CD8-positive, alpha-beta memory T cell (primary cell): Measurements from ENCODE around the gene TTC28. TPM values are rescaled to one million over a fixed set of nuclear protein-coding genes. Genes with fewer than 3 reads are reported as not detected.

Experiments used
- CTCF ChIA-PET: fragments of 350-600 bp; sonication (Branson Sonifier 250); formaldehyde crosslinking; loops from one replicate; lab custom pipeline; 2021; ENCODE audit warnings: antibody characterized with exemption; lab: Charles Lee
- POLR2A ChIA-PET: fragments of 350-600 bp; sonication (Branson Sonifier 250); formaldehyde crosslinking; loops from one replicate; lab custom pipeline; 2021; ENCODE audit warnings: antibody characterized with exemption; lab: Charles Lee
- DNase-seq, 5 donors: peaks; one replicate each; pipeline versions ENCODE4 v3.0.0 to v3.0.0-alpha.2; 2020 to 2022; ENCODE audit warnings: mixed read lengths in 1 of 5
- H3K27ac ChIP-seq: one replicate; pipeline ENCODE4 v1.7.0; 2013; ENCODE audit warnings: low read depth, mild to moderate bottlenecking, low read length, moderate library complexity
- H3K27me3 ChIP-seq: 2 replicates; pipeline ENCODE4 v1.7.0; 2013; ENCODE audit warnings: low read length, mild to moderate bottlenecking; ENCODE audit not compliant: insufficient read depth, poor library complexity, severe bottlenecking
- H3K36me3 ChIP-seq: 2 replicates; pipeline ENCODE4 v1.7.0; 2013; ENCODE audit warnings: mild to moderate bottlenecking, low read length, moderate library complexity; ENCODE audit not compliant: insufficient read depth
- H3K4me1 ChIP-seq: 2 replicates; pipeline ENCODE4 v1.7.0; 2013; ENCODE audit warnings: mild to moderate bottlenecking, low read length, moderate library complexity; ENCODE audit not compliant: insufficient read depth
- H3K4me3 ChIP-seq: 2 replicates; pipeline ENCODE4 v1.7.0; 2013; ENCODE audit warnings: mild to moderate bottlenecking, low read length
- H3K9me3 ChIP-seq: 2 replicates; pipeline ENCODE4 v1.7.0; 2013; ENCODE audit warnings: mild to moderate bottlenecking, low read length
- H3K27ac Mint-ChIP-seq, 8 donors: one replicate each; pipeline ENCODE4 v1.8.0; 2020 to 2021; ENCODE audit warnings: mixed read lengths in 8 of 8, mild to moderate bottlenecking in 6 of 8, inconsistent platforms in 3 of 8, moderate library complexity in 3 of 8
- H3K27me3 Mint-ChIP-seq, 2 donors: one replicate each; pipeline ENCODE4 v1.8.0; 2020 to 2021; ENCODE audit warnings: mixed read lengths in 2 of 2, mild to moderate bottlenecking in 1 of 2, moderate library complexity in 1 of 2
- H3K36me3 Mint-ChIP-seq, 3 donors: one replicate each; pipeline ENCODE4 v1.8.0; 2020 to 2021; ENCODE audit warnings: mixed read lengths in 3 of 3, inconsistent platforms in 1 of 3, mild to moderate bottlenecking in 1 of 3
- H3K4me1 Mint-ChIP-seq, 3 donors: one replicate each; pipeline ENCODE4 v1.8.0; 2020 to 2021; ENCODE audit warnings: mixed read lengths in 3 of 3, inconsistent platforms in 1 of 3, mild to moderate bottlenecking in 1 of 3
- H3K4me3 Mint-ChIP-seq, 7 donors: one replicate each; pipeline ENCODE4 v1.8.0; 2020 to 2021; ENCODE audit warnings: mixed read lengths in 7 of 7, mild to moderate bottlenecking in 6 of 7, moderate library complexity in 4 of 7, inconsistent platforms in 2 of 7
- H3K9me3 Mint-ChIP-seq, 5 donors: one replicate each; pipeline ENCODE4 v1.8.0; 2020 to 2022; ENCODE audit warnings: mixed read lengths in 5 of 5, mild to moderate bottlenecking in 3 of 5, moderate library complexity in 2 of 5, inconsistent platforms in 1 of 5
- polyA plus RNA-seq: library from polyadenylated mRNA; unstranded; fragments of 300-500 nt; fragmentation: Illumina TruSeq; gene quantifications from one replicate; pipeline ENCODE4 v1.2.3, GENCODE V29; 2021
- total RNA-seq, 2 experiments: library from RNA; stranded (reverse); gene quantifications; one replicate each; pipeline ENCODE4 v1.2.3, GENCODE V29; 2021

Gene TTC28
- total and polyA plus RNA-seq, 3 experiments from 2014 or later, result 0.24 to 0.60 (median 0.51) TPM

- Histone ChIP-seq H3K36me3 (no peaks in the 10 kb centered on the region), H3K27ac (no peak overlapping the region), H3K4me1 (no peaks in the 10 kb centered on the region), H3K4me3 (no peak overlapping the region), H3K9me3 (no peaks in the 10 kb centered on the region), H3K27me3 (no peaks in the 10 kb centered on the region)
- DNase-seq, result no peak
- Mint-ChIP-seq H3K4me3 (no peak overlapping the region), H3K4me1 (no peaks in the 10 kb centered on the region), H3K27me3 (peaks cover 6 to 26% of the 10 kb centered on the region in 2 donors), H3K27ac (no peak overlapping the region), H3K36me3 (no peaks in the 10 kb centered on the region), H3K9me3 (no peaks in the 10 kb centered on the region)
- ChIA-PET CTCF (no interaction called here), POLR2A (no interaction called here)
These were observed 441.9 kb downstream of the TTC28 start for GRCh38 chr22:28237783-28238182.

DNA sequence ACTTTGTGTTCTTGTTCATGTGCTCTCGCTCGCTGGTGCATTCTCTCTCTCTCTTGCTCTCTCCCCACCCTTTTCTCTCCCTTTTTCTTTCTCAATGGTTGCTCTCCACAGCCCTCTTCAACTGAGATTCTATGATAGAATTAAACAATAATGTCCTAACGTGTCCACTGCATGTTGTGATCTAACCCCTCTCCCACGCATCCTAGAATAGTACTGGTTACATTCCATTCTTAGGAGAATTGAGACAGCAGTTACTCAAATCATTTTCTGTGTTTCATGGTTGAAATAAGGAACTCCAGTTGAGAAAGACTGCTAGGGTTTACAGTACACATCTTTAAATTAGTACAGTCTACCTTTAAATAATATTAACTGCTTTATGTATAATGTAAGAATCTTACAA is 442.5 kb downstream of the TTC28 start:
- no peak overlapping the region for H3K4me3 Mint-ChIP-seq
- Histone ChIP-seq H3K27ac (no peak overlapping the region), H3K9me3 (no peaks in the 10 kb centered on the region), H3K4me3 (no peak overlapping the region), H3K4me1 (no peaks in the 10 kb centered on the region), H3K36me3 (no peaks in the 10 kb centered on the region), H3K27me3 (no peaks in the 10 kb centered on the region)
- H3K4me1 Mint-ChIP-seq, result no peaks in the 10 kb centered on the region
- ChIA-PET POLR2A (no interaction called here), CTCF (no interaction called here)
- H3K27ac Mint-ChIP-seq, result no peak overlapping the region
- H3K36me3 Mint-ChIP-seq, result no peaks in the 10 kb centered on the region
- peaks cover 6 to 29% of the 10 kb centered on the region in 2 donors for H3K27me3 Mint-ChIP-seq
- H3K9me3 Mint-ChIP-seq, result no peaks in the 10 kb centered on the region
- no peak for DNase-seq

- no peaks in the 10 kb centered on the region for H3K4me1 Mint-ChIP-seq
- Histone ChIP-seq H3K4me3 (no peak overlapping the region), H3K27ac (no peak overlapping the region), H3K9me3 (no peaks in the 10 kb centered on the region), H3K27me3 (no peaks in the 10 kb centered on the region), H3K36me3 (no peaks in the 10 kb centered on the region), H3K4me1 (no peaks in the 10 kb centered on the region)
- no peak for DNase-seq
- H3K27me3 Mint-ChIP-seq, result peaks cover 4 to 12% of the 10 kb centered on the region in 2 donors
- no peaks in the 10 kb centered on the region for H3K9me3 Mint-ChIP-seq
- H3K27ac Mint-ChIP-seq, result no peak overlapping the region
- ChIA-PET POLR2A (no interaction called here), CTCF (no interaction called here)
- H3K4me3 Mint-ChIP-seq, result no peak overlapping the region
- H3K36me3 Mint-ChIP-seq, result peaks cover 0 to 2% (median 0%) of the 10 kb centered on the region in 3 donors
These were observed 447.4 kb downstream of the TTC28 start for GRCh38 chr22:28232204-28232603.

DNA sequence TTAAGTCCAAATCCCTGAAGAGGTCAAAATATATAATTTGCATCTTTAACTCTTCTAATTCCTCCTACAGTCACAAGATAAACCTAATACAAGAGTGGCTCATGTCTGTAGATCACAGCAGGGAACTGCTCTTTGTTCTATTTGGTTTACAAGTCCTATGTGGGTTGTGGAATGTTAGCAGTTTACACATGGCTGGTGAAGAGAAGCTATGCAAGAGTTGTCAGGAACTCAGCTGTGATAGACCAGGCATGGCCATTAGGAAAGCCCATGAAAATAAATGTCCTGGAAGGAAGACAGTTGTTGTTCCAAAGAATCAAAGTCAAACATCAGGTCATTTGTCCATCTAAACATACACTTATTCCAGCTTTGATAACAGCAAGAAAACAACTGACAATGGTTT is 448.2 kb downstream of the TTC28 start:
- H3K4me3 Mint-ChIP-seq, result no peak overlapping the region
- no peaks in the 10 kb centered on the region for H3K4me1 Mint-ChIP-seq
- Histone ChIP-seq H3K4me3 (no peak overlapping the region), H3K36me3 (no peaks in the 10 kb centered on the region), H3K27ac (no peak overlapping the region), H3K9me3 (no peaks in the 10 kb centered on the region), H3K4me1 (no peaks in the 10 kb centered on the region), H3K27me3 (no peaks in the 10 kb centered on the region)
- H3K9me3 Mint-ChIP-seq, result no peaks in the 10 kb centered on the region
- peaks cover 4 to 12% of the 10 kb centered on the region in 2 donors for H3K27me3 Mint-ChIP-seq
- peaks cover 0 to 2% (median 0%) of the 10 kb centered on the region in 3 donors for H3K36me3 Mint-ChIP-seq
- no peak overlapping the region for H3K27ac Mint-ChIP-seq
- DNase-seq, result no peak
- ChIA-PET CTCF (no interaction called here), POLR2A (no interaction called here)

DNA sequence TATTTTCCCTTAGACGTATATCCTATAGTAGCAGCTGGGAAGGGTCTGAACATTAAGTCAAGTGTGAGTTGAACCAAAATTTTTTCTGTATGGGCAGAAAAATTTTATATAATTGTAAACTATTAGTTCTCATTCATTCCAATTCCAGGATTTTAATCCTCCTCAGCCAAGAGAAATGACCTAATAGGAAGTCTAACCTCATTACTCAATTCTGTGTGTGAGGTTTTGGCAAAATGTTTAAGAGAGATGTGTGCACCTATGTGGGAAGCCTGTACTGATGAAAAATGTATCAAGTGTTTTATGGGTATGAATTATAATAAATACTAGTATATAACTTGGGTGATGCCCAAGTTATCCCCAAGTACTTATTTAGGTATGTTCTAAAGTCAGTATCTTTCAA is 449.0 kb downstream of the TTC28 start:
- ChIA-PET POLR2A (no interaction called here), CTCF (no interaction called here)
- Histone ChIP-seq H3K36me3 (no peaks in the 10 kb centered on the region), H3K4me1 (no peaks in the 10 kb centered on the region), H3K27ac (no peak overlapping the region), H3K4me3 (no peak overlapping the region), H3K27me3 (no peaks in the 10 kb centered on the region), H3K9me3 (no peaks in the 10 kb centered on the region)
- no peak overlapping the region for H3K27ac Mint-ChIP-seq
- no peak overlapping the region for H3K4me3 Mint-ChIP-seq
- peaks cover 0 to 2% (median 0%) of the 10 kb centered on the region in 3 donors for H3K36me3 Mint-ChIP-seq
- no peaks in the 10 kb centered on the region for H3K4me1 Mint-ChIP-seq
- peaks cover 5 to 13% of the 10 kb centered on the region in 2 donors for H3K27me3 Mint-ChIP-seq
- DNase-seq, result no peak
- H3K9me3 Mint-ChIP-seq, result no peaks in the 10 kb centered on the region

- Mint-ChIP-seq H3K9me3 (no peaks in the 10 kb centered on the region), H3K4me1 (no peaks in the 10 kb centered on the region), H3K36me3 (peaks cover 0 to 2% (median 0%) of the 10 kb centered on the region in 3 donors), H3K4me3 (no peak overlapping the region), H3K27me3 (peaks cover 6 to 17% of the 10 kb centered on the region in 2 donors), H3K27ac (peak overlapping the region in 1 of 8 donors; percentile 37)
- Histone ChIP-seq H3K4me3 (no peak overlapping the region), H3K27ac (no peak overlapping the region), H3K9me3 (no peaks in the 10 kb centered on the region), H3K4me1 (no peaks in the 10 kb centered on the region), H3K27me3 (no peaks in the 10 kb centered on the region), H3K36me3 (no peaks in the 10 kb centered on the region)
- POLR2A ChIA-PET, result no interaction called here
- CTCF ChIA-PET, result no interaction called here
- DNase-seq, result no peak
These were observed 449.8 kb downstream of the TTC28 start for GRCh38 chr22:28229566-28230485.

- H3K4me1 Mint-ChIP-seq, result no peaks in the 10 kb centered on the region
- POLR2A ChIA-PET, result no interaction called here
- peaks cover 5 to 24% of the 10 kb centered on the region in 2 donors for H3K27me3 Mint-ChIP-seq
These were observed 455.8 kb downstream of the TTC28 start for GRCh38 chr22:28223826-28224225.

DNA sequence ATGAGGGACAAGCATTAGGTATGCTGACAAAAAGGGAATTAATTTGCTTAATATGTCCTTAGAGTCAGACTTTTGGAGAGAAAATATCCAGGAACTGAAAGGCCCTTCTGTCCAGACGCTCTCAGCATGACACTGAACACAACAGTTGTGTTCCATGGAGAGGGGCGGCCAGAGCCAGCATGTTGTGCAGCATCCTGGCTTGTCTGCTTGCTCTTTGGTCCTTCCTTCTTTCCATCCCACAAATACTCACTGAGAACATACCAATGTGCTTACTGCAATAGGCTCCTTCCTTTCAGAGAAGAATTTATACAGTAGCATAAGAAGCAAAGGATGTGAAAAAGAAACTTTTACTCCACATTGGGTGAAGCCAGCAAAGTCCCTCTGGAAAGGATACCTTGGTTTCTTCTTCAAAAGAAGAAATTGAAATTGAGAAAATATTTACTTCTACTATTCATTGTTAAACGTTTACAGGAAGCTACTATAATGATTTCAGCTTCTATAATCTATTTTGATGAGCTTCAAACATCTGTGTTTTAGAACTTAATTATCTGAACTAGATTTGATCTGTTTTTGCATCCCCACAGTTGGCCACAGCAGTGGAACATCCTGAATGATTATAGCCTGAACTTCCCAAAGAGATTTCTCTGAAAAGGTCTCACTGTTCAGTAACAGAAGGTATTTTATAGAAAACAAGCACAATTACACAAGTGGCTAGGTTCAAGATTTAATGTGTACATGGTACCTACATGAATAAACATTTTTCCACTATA is 456.5 kb downstream of the TTC28 start:
- H3K36me3 Mint-ChIP-seq, result peaks cover 0 to 2% (median 0%) of the 10 kb centered on the region in 3 donors
- no peak overlapping the region for H3K4me3 Mint-ChIP-seq
- ChIA-PET POLR2A (no interaction called here), CTCF (no interaction called here)
- Histone ChIP-seq H3K9me3 (no peaks in the 10 kb centered on the region), H3K27me3 (no peaks in the 10 kb centered on the region), H3K36me3 (no peaks in the 10 kb centered on the region), H3K4me1 (no peaks in the 10 kb centered on the region), H3K4me3 (no peak overlapping the region), H3K27ac (no peak overlapping the region)
- H3K9me3 Mint-ChIP-seq, result no peaks in the 10 kb centered on the region
- no peak for DNase-seq
- H3K27ac Mint-ChIP-seq, result no peak overlapping the region
- no peaks in the 10 kb centered on the region for H3K4me1 Mint-ChIP-seq
- H3K27me3 Mint-ChIP-seq, result peaks cover 5 to 25% of the 10 kb centered on the region in 2 donors

More at GRCh38 chr22:28223826-28224225, 455.8 kb downstream of the TTC28 start:
- Histone ChIP-seq H3K4me3 (no peak overlapping the region), H3K9me3 (no peaks in the 10 kb centered on the region), H3K4me1 (no peaks in the 10 kb centered on the region), H3K36me3 (no peaks in the 10 kb centered on the region), H3K27me3 (no peaks in the 10 kb centered on the region), H3K27ac (no peak overlapping the region)
- no peaks in the 10 kb centered on the region for H3K9me3 Mint-ChIP-seq
- CTCF ChIA-PET, result no interaction called here
- no peak overlapping the region for H3K4me3 Mint-ChIP-seq
- no peak overlapping the region for H3K27ac Mint-ChIP-seq
- peaks cover 0 to 2% (median 0%) of the 10 kb centered on the region in 3 donors for H3K36me3 Mint-ChIP-seq
- DNase-seq, result no peak
